Esophagus mucosa (tissue), 1 donor: ENCODE data around the gene CSRP2. TPM values are rescaled to one million over a fixed set of nuclear protein-coding genes. Genes with fewer than 3 reads are reported as not detected.

Experiments
- ATAC-seq: fragments of 200-7000 bp; cut with Tn5 transposase; one replicate; pipeline ENCODE4 v1.9.1; 2020
- total RNA-seq: library from RNA; stranded (reverse); gene quantifications from one replicate; pipeline ENCODE4 v1.2.4, GENCODE V29; 2023
- donor health status: DM: yes; HTN: yes; CAD: no.

The CSRP2 gene
- total RNA-seq, 1 donor from 2014 or later: 66.6 TPM

- ATAC-seq: no peak
These were observed 15.7 kb downstream of the CSRP2 start for GRCh38 chr12:76863005-76863670.

GRCh38 chr12:76860256-76860655 is 18.6 kb downstream of the CSRP2 start:
- ATAC-seq: no peak

- ATAC-seq: no peak
These were observed 19.2 kb downstream of the CSRP2 start for GRCh38 chr12:76859611-76860010.

GRCh38 chr12:76856018-76856644 is 22.7 kb downstream of the CSRP2 start:
- ATAC-seq: no peak

GRCh38 chr12:76855271-76855670 is 23.5 kb downstream of the CSRP2 start:
- ATAC-seq: no peak

GRCh38 chr12:76852106-76852505 is 26.7 kb downstream of the CSRP2 start:
- ATAC-seq: no peak

- no peak for ATAC-seq
These were observed 30.7 kb downstream of the CSRP2 start for GRCh38 chr12:76848132-76848531.

- no peak for ATAC-seq
These were observed 31.6 kb downstream of the CSRP2 start for GRCh38 chr12:76847260-76847659.

- ATAC-seq: no peak
These were observed 42.2 kb downstream of the CSRP2 start for GRCh38 chr12:76836633-76837032.

GRCh38 chr12:76830436-76830835 is 48.4 kb downstream of the CSRP2 start:
- ATAC-seq: no peak

- no peak for ATAC-seq
These were observed 57.8 kb downstream of the CSRP2 start for GRCh38 chr12:76820888-76821482.

GRCh38 chr12:76813972-76814371 is 64.8 kb downstream of the CSRP2 start:
- ATAC-seq: no peak

GRCh38 chr12:76813265-76813664 is 65.6 kb downstream of the CSRP2 start:
- no peak for ATAC-seq

GRCh38 chr12:76811976-76812375 is 66.8 kb downstream of the CSRP2 start:
- ATAC-seq: no peak

- no peak for ATAC-seq
These were observed 68.0 kb downstream of the CSRP2 start for GRCh38 chr12:76810671-76811419.

Other genes starting within 250 kb of the CSRP2 start
- gene ZDHHC17, start 114.9 kb downstream of the CSRP2 start, total RNA-seq: 9.3 TPM
- 4.0 TPM for gene E2F7, start 186.6 kb upstream of the CSRP2 start, total RNA-seq